Type B pancreatic cell (in vitro differentiated cells): ENCODE measurements around the gene EFNB3. TPM values are rescaled to one million over a fixed set of nuclear protein-coding genes. Genes with fewer than 3 reads are reported as not detected.

Experiments used
- DNase-seq: peaks from one replicate; pipeline ENCODE4 v3.0.0; 2021; ENCODE audit warnings: mixed read lengths; ENCODE audit not compliant: unreplicated experiment; ENCODE audit errors: extremely low spot score
- H3K27ac Mint-ChIP-seq: 2 replicates; pipeline ENCODE4 v1.8.0; 2021; ENCODE audit warnings: mild to moderate bottlenecking, mixed read lengths
- H3K27me3 Mint-ChIP-seq: 2 replicates; pipeline ENCODE4 v1.8.0; 2021; ENCODE audit warnings: mixed read lengths
- H3K36me3 Mint-ChIP-seq: 2 replicates; pipeline ENCODE4 v1.8.0; 2021; ENCODE audit warnings: mixed read lengths
- H3K4me1 Mint-ChIP-seq: one replicate; pipeline ENCODE4 v1.8.0; 2021; ENCODE audit warnings: mixed read lengths; ENCODE audit not compliant: unreplicated experiment
- H3K4me3 Mint-ChIP-seq: 2 replicates; pipeline ENCODE4 v1.8.0; 2021; ENCODE audit warnings: mild to moderate bottlenecking, mixed read lengths
- H3K9me3 Mint-ChIP-seq: 2 replicates; pipeline ENCODE4 v1.8.0; 2021; ENCODE audit warnings: mixed read lengths
- total RNA-seq: library from RNA; stranded (reverse); gene quantifications from 2 replicates; pipeline ENCODE4 v1.2.1, GENCODE V29; 2021; ENCODE audit warnings: low replicate concordance
- TF ChIP-seq, protein P1 (sequence below): fragments of 200-600 bp; sonication (generic); conservative IDR thresholded peaks from 2 replicates; pipeline ENCODE4 v1.5.0; 2021; ENCODE audit warnings: antibody characterized with exemption, mild to moderate bottlenecking

EFNB3 gene
- total RNA-seq, 1 donor from 2014 or later: 79.5 TPM

DNA sequence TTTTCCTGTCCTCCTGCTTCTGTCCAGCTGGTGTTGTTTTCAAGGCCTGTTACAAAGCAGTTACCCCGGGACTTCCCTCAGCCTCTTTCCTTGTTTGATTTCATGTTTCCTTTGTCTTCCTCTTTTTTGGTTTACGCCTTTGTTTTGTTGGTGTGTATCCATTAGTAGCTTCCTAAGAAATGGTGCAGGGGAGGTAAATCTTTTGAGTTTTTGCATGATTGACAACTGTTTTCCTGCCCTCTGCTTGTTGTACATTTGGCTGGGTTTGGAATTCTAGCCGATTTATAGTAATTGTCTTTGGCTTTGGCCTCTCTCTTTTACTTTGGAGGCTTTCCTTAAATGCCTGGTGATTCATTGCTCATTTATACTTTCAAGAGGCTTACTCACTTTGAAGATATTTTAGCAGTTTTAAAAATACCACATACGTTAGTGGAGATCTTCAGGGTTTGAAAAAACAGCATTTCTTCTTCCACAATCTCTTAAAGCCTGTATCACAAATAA, 45.4 kb downstream of the EFNB3 start:
- TF ChIP-seq, protein P1, sequence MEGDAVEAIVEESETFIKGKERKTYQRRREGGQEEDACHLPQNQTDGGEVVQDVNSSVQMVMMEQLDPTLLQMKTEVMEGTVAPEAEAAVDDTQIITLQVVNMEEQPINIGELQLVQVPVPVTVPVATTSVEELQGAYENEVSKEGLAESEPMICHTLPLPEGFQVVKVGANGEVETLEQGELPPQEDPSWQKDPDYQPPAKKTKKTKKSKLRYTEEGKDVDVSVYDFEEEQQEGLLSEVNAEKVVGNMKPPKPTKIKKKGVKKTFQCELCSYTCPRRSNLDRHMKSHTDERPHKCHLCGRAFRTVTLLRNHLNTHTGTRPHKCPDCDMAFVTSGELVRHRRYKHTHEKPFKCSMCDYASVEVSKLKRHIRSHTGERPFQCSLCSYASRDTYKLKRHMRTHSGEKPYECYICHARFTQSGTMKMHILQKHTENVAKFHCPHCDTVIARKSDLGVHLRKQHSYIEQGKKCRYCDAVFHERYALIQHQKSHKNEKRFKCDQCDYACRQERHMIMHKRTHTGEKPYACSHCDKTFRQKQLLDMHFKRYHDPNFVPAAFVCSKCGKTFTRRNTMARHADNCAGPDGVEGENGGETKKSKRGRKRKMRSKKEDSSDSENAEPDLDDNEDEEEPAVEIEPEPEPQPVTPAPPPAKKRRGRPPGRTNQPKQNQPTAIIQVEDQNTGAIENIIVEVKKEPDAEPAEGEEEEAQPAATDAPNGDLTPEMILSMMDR: no peak
- Mint-ChIP-seq H3K9me3 (no peaks in the 10 kb centered on the region), H3K36me3 (no peaks in the 10 kb centered on the region), H3K4me3 (no peak overlapping the region), H3K27me3 (peaks cover 8% of the 10 kb centered on the region), H3K27ac (no peak overlapping the region), H3K4me1 (peaks cover 9% of the 10 kb centered on the region)
- no peak for DNase-seq

DNA sequence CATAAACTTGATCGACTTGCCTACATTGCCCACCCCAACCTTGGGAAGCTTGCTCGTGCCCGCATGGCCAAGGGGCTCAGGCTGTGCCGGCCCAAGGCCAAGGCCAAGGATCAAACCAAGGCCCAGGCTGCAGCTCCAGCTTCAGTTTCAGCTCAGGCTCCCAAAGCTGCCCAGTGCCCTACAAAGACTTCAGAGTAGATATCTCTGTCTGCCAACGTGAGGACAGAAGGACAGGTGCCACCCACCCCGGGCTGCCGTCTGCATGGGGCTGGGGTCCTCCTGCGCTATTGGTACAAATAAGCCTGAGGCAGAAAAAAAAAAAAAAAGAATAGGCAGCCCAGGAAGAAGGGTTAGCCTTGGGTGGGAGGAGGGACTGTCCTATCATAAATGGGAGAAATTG, 49.7 kb downstream of the EFNB3 start:
- TF ChIP-seq, protein P1: no peak
- H3K27me3 Mint-ChIP-seq: peaks cover 4% of the 10 kb centered on the region
- no peaks in the 10 kb centered on the region for H3K36me3 Mint-ChIP-seq
- H3K4me1 Mint-ChIP-seq: no peaks in the 10 kb centered on the region
- no peak for DNase-seq
- H3K9me3 Mint-ChIP-seq: no peaks in the 10 kb centered on the region
- H3K4me3 Mint-ChIP-seq: no peak overlapping the region
- no peak overlapping the region for H3K27ac Mint-ChIP-seq

DNA sequence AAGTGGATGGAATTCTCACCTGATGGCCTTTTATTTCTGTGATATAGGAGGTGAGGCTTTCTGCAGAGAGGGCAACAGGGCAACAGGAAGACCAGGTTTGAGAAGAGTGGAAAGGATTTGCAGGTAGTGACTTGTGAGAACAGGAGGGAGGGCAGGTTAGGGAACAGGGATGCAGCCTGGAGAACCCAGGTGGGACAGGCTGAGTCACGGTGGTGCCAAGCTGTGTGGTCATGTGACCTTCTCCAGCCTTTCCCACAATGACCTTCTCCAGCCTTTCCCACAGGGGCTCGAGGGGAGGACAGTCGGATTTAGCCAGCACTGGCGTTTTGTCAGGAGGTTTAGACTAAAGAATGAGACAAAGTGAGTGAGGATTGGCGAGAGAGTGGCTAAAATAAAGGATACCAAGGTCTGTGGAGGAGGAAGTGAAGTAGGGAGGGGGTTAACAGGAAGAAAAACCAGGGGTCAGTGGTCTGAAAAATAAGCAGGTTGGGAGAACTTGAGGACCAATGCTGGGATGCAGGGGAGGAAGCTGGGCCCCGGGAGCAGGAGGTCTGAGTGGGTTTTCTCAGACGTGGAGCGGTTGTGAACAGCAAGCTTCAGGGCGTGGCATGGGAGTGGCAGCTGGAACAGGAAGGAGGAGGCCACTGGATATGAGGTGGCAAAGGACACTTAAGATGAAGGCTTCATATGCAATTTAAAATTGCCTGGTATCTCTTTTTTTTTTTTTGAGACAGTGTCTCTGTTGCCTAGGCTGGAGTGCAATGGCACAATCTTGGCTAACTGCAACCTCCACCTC, 50.3 kb downstream of the EFNB3 start:
- H3K4me3 Mint-ChIP-seq: no peak overlapping the region
- no peak overlapping the region for H3K27ac Mint-ChIP-seq
- peaks cover 4% of the 10 kb centered on the region for H3K27me3 Mint-ChIP-seq
- H3K4me1 Mint-ChIP-seq: no peaks in the 10 kb centered on the region
- TF ChIP-seq, protein P1: no peak
- no peaks in the 10 kb centered on the region for H3K9me3 Mint-ChIP-seq
- DNase-seq: no peak
- H3K36me3 Mint-ChIP-seq: no peaks in the 10 kb centered on the region

DNA sequence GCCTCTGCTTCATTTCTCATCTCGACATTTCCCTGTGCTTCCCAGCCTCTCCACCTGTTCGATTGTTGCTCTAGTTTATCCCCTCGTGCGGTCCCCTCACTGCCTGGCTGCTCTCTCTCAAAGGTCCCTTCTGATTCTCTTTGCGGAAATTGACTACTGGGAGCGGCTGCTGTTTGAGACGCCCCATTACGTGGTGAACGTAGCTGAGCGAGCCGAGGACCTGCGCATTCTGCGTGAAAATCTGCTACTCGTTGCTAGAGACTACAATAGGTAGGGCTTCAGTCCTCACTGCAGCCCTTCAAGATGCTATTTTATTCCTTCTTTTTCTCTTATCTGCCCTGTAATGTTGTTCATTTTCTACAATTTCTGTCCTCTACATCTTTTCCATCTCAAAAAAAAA, 52.0 kb downstream of the EFNB3 start:
- H3K36me3 Mint-ChIP-seq: no peaks in the 10 kb centered on the region
- no peaks in the 10 kb centered on the region for H3K9me3 Mint-ChIP-seq
- TF ChIP-seq, protein P1: no peak
- no peak overlapping the region for H3K27ac Mint-ChIP-seq
- no peaks in the 10 kb centered on the region for H3K4me1 Mint-ChIP-seq
- peaks cover 4% of the 10 kb centered on the region for H3K27me3 Mint-ChIP-seq
- H3K4me3 Mint-ChIP-seq: no peak overlapping the region
- no peak for DNase-seq

Other genes with a start within 250 kb of the EFNB3 start
- gene ZBTB4, start 225.6 kb upstream of the EFNB3 start, total RNA-seq: 34.5 and 76.6 TPM in 2 replicates
- gene SLC35G6, start 223.8 kb upstream of the EFNB3 start, total RNA-seq: not detected in 2 replicates
- gene POLR2A, start 220.8 kb upstream of the EFNB3 start, total RNA-seq: 175 and 244 TPM in 2 replicates
- 4.3 and 11.3 TPM in 2 replicates for gene TNFSF12, start 156.1 kb upstream of the EFNB3 start, total RNA-seq
- 2.4 and 3.5 TPM in 2 replicates for gene TNFSF13, start 146.5 kb upstream of the EFNB3 start, total RNA-seq
- 50.2 and 52.7 TPM in 2 replicates for gene SENP3, start 143.3 kb upstream of the EFNB3 start, total RNA-seq
- gene CD68, start 125.6 kb upstream of the EFNB3 start, total RNA-seq: 5.0 and 5.8 TPM in 2 replicates
- 61.8 and 67.6 TPM in 2 replicates for gene MPDU1, start 121.3 kb upstream of the EFNB3 start, total RNA-seq
- 0.77 and 4.0 TPM in 2 replicates for gene SOX15, start 115.1 kb upstream of the EFNB3 start, total RNA-seq
- 37.1 and 44.2 TPM in 2 replicates for gene FXR2, start 90.3 kb upstream of the EFNB3 start, total RNA-seq
- gene SAT2, start 77.4 kb upstream of the EFNB3 start, total RNA-seq: 94.1 and 104 TPM in 2 replicates
- gene SHBG, start 75.1 kb upstream of the EFNB3 start, total RNA-seq: 2.0 and 3.0 TPM in 2 replicates
- 1.9 and 4.8 TPM in 2 replicates for gene ATP1B2, start 54.3 kb upstream of the EFNB3 start, total RNA-seq
- gene TP53, start 17.7 kb upstream of the EFNB3 start, total RNA-seq: 80.7 and 123 TPM in 2 replicates
- gene WRAP53, start 16.7 kb upstream of the EFNB3 start, total RNA-seq: 10.2 and 22.1 TPM in 2 replicates
- 0.10 and 1.0 TPM in 2 replicates for gene DNAH2, start 12.5 kb downstream of the EFNB3 start, total RNA-seq
- 69.1 and 85.1 TPM in 2 replicates for gene KDM6B, start 129.0 kb downstream of the EFNB3 start, total RNA-seq
- gene TMEM88, start 149.9 kb downstream of the EFNB3 start, total RNA-seq: 4.5 and 10.2 TPM in 2 replicates
- gene NAA38, start 152.4 kb downstream of the EFNB3 start, total RNA-seq: 43.6 and 64.9 TPM in 2 replicates
- gene CYB5D1, start 152.8 kb downstream of the EFNB3 start, total RNA-seq: 16.6 and 17.9 TPM in 2 replicates
- 170 and 172 TPM in 2 replicates for gene CHD3, start 183.6 kb downstream of the EFNB3 start, total RNA-seq
- 3.3 and 3.8 TPM in 2 replicates for gene RNF227, start 211.1 kb downstream of the EFNB3 start, total RNA-seq
- 2.8 and 9.9 TPM in 2 replicates for gene KCNAB3, start 224.7 kb downstream of the EFNB3 start, total RNA-seq
- gene TRAPPC1, start 226.7 kb downstream of the EFNB3 start, total RNA-seq: 145 and 150 TPM in 2 replicates
- 23.3 and 42.6 TPM in 2 replicates for gene CNTROB, start 227.0 kb downstream of the EFNB3 start, total RNA-seq